HG03354 (cell line): Measurements from ENCODE around the gene ANAPC13.

Experiments
- ATAC-seq: cut with Tn5 transposase; IDR thresholded peaks from one replicate; pipeline ENCODE4 v1.9.1; 2021; ENCODE audit warnings: mild to moderate bottlenecking; ENCODE audit not compliant: unreplicated experiment, poor library complexity, severe bottlenecking

The ANAPC13 gene, protein sequence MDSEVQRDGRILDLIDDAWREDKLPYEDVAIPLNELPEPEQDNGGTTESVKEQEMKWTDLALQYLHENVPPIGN

GRCh38 chr3:134485718-134486576, at the start of gene ANAPC13, which contains the start of gene CEP63:
Gene ANAPC13, minus strand, starts transcription at chr3:134485985. Its CDS starts 3,081 bp downstream, at chr3:134482904.
Gene CEP63, plus strand, starts transcription at chr3:134486057. Its CDS starts 9,264 bp downstream, at chr3:134495321.
- ATAC-seq = peak; percentile 87

DNA sequence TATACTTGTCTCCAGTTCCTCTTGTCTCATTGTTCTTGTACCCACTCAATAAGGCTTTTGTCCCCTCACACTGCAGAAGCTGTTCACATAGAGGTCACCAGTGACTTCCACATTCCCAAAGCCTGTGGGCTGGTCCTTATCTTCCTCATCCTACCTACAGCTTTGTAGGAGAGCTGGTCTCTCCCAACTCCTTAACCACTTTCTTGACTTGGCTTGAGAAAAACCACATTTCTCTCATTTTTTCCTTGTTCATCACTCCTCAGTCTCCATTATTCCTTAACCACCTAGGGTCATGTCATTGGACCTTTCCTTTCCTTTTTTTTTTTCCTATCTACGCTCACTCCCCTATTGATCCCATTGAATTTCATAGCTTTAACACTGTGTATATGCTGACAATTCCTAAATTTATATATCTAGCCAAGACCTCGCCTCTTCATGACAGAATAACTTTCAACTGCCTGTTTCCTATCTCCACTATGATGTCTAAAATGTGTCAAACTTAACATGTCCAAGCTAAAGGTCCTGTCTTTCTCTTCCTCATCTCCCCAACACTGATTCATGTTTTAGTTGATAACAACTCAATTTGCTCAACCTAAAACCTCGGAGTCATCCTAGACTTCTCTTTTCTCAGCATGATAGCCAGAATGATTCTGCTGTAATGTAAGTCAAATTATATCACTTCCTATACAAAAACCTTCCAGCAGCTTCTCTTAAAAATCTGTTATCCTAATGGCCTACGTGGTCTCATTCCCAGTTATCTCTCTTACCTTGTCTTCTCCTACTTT, 49.6 kb upstream of the ANAPC13 start:
- ATAC-seq = no peak

- ATAC-seq = no peak
Observed at GRCh38 chr3:134533493-134533892, 47.7 kb upstream of the ANAPC13 start.

DNA sequence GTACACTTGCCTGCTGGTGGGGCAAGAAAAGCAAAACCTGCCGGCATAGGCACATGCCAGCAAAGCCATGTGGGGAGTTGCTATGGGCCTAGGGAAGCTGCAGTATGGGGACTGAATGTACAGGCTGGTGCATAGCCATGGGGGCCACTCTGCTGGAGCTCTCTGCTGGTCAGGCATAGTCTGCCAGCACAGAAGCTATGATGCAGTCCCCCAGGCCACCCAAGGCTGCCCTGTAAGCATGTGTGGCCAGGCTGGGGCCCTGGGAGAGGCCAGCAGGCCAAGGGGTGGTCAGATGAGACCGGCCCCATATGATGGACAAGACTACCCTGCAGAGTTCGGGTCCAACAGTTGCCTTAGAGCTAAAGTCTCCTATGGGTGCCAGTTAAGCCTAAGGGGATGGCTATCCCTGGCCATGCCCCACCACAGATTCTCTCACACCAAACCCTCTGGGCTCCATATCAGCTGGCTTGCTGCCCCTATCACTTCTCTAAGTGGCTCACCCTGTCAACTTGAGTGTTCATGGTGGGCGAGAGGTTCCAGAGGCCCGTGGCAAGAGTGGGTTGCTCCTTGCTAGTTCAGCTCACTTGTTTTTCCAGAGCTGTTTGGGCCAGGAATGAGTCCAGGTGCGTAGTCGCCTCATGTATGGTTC, 41.9 kb upstream of the ANAPC13 start:
- ATAC-seq = no peak

GRCh38 chr3:134527037-134527436, 41.3 kb upstream of the ANAPC13 start:
- no peak for ATAC-seq

DNA sequence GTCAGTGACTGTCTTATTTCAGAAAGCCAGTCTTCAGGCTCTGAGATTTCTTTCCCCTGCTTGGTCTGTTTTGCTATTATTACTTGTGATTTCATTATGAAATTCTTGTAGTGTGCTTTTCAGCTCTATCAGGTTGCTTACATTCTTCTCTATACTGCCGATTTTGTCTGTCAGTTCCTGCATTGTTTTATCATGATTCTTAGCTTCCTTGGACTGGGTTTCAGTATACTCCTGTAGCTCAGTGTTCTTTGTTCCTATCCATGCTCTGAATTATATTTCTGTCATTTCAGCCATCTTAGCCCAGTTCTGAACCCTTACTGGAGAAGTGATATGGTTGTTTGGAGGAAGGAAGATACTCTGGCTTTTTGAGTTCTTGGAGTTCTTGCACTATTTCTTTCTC, 40.5 kb upstream of the ANAPC13 start:
- ATAC-seq = no peak

DNA sequence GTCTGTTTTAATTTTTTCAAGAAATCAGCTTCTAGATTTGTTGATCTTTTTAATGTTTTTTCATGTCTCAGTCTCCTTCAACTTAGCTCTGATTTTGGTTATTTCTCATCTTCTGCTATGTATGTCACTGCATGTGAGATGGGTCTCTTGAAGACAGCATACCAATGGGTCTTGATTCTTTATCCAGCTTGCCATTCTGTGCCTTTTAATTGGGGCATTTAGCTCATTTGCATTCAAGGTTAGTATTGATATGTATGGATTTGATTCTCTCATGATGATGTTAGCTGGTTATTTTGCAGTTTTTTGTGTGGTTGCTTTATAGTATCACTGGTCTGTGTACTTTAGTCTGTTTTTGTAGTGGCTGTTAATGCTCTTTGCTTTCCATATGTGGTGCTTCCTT, 39.5 kb upstream of the ANAPC13 start:
- ATAC-seq = no peak

DNA sequence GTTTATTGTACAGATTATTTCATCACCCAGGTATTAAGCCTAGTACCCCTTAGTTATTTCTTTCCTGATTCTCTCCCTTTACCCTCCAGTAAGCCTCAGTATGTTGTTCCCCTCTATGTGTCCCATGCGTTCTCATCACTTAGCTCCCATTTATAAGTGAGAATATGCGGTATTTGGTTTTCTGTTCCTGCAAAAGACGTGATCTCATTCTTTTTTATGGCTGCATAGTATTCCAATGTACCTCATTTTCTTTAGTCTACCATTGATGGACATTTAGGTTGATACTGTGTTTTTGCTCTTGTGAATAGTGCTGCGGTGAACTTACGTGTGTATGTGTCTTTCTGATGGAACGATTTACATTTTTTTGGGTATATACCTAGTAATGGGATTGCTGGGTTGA, 36.8 kb upstream of the ANAPC13 start:
- ATAC-seq = no peak

- ATAC-seq = no peak
Observed at GRCh38 chr3:134517791-134518190, 32.0 kb upstream of the ANAPC13 start.

- no peak for ATAC-seq
Observed at GRCh38 chr3:134516905-134517304, 31.1 kb upstream of the ANAPC13 start.

DNA sequence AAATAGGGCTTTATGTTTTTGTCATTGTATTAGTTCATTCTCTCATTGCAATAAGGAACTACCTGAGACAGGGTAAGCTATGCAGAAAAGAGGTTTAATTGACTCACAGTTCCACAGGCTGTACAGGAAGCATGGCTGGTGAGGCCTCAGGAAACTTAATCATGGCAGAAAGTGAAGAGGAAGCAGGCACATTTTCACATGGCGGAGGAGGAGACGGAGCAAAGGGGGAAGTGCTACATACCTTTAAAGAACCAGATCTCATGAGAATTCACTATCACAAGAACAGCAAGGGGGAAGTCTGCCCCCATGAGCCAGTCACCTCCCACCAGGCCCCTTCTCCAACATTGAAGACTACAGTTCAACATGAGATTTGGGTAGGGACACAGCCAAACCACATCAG, 25.7 kb upstream of the ANAPC13 start:
- no peak for ATAC-seq

- ATAC-seq = no peak
Observed at GRCh38 chr3:134505485-134505884, 19.7 kb upstream of the ANAPC13 start.

DNA sequence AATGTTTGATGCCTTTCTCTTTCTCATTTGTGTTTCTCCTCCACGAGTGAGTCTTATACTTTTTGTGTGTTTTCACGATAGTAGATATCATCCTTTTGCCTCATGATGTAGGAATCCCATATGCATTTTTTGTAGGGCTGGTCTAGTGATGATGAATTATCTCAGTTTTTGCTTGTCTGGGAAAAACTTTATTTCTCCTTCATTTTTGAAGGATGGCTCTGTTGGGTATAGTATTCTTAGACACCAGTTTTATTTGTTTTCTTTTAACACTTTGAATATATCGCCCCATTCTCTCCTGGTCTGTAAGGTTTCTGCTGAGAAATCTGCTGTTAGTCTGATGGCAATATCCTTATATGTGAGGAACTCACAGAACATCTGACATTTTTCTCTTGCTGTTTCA, 18.3 kb upstream of the ANAPC13 start:
- no peak for ATAC-seq

GRCh38 chr3:134503266-134503665, 17.5 kb upstream of the ANAPC13 start:
- no peak for ATAC-seq

DNA sequence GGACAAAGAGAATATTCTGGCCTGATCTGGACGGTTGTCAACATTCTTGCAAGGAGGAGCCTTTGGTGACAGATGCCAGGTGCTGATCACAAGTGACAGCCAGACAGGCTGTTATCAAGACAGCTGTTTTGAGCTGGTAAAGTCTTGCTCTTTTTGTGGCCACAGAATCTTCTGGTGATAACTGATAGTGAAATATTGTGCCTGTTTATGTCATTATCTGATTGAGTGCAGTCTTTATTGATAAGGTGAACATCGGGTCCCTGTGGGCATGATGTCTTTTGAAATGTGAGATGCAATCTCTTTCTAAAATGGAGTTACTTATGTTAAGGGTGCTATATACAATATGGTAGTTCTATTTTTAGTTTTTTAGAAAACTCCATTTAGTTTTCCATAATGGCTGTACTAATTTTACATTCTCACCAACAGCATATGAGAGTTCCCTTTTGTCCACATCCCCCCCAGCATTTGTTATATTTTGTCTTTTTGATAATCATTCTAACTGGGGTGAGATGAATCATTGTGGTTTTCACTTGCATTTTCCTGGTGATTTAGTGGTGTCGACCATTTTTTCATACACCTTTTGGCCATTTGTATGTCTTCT, 10.8 kb upstream of the ANAPC13 start:
- no peak for ATAC-seq

DNA sequence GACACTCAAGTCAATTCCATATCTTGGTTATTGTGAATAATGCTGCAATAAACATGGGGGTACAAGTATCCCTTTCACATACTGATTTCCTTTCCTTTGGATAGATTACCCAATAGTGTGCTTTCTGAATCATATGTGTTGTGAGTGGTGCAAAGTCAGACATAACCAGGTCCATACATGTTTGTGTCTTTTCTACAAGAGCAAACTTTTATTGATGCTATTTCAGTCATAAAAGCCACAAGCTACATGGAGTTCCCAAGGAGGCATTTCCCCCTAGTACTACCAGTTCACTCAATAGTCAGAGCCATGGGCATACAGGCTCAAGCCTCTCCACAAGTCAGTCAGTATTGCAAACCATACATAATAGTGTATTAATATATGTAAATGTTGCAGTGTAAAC, 10.2 kb upstream of the ANAPC13 start:
- ATAC-seq = no peak

GRCh38 chr3:134494495-134494894, 8.7 kb upstream of the ANAPC13 start:
- ATAC-seq = no peak

DNA sequence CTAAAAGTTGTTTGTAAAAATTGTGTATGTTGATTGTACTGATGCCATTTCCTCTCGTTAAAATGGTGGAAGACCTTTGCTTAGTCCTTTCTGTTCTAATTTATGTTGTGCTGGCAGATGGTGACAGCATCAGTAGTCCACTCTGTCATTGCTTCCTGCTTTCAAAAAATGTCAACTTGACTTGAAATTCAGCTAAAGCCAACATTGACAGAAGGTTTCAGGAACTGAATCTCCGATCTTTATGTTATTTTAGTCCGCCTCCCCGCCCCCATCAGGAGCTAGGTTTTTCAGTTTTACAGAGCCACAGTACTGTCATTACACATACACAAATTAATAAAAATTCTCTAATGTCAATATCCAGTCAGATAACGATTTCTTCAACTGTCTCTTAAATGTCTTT, 1.6 kb upstream of the ANAPC13 start:
- ATAC-seq = no peak

- ATAC-seq = peak; percentile 18
Observed at GRCh38 chr3:134486577-134487041, 824 bp upstream of the ANAPC13 start.
